ENCODE data around the gene MN1.

The MN1 gene

DNA sequence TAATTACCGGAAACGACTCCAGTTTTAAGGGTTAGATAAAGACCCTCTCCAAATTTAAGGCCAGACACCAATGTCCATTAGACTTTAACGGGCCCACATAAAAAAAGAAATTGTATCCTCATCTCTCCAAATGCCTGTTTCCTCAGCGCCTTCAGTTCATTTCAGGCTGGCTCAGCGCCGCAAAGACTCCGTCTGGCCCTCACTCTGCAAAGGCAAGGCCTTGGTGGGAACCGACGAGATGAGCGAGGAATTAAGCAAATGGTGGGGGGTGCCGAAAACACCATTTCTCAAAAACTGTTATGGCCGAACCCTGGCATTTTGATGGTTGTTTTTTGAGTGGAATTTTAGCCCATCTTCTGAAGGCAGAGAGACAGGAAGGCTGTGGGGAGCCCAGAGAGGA is 15.7 kb downstream of the MN1 start:
- DNase-seq (ENCODE audit: low read depth), result no peak

DNA sequence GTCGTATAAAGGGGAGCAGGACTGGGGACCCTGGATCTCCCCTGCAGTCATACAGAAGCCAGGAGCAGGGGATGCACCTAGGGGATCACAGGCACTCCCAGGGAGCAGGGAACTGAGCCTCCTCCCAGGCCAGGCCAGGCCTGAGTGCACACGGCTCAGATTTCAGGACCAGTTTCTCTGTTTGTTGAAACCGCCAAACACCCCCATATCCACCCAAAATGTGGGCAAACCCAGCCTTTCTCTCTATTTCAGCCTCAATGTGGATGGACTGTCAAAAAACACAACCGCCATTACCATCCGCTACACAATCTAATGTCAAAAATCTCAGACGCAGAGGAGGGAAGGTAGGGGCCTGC is 17.5 kb downstream of the MN1 start:
- no peak for DNase-seq (ENCODE audit: low read depth)

DNA sequence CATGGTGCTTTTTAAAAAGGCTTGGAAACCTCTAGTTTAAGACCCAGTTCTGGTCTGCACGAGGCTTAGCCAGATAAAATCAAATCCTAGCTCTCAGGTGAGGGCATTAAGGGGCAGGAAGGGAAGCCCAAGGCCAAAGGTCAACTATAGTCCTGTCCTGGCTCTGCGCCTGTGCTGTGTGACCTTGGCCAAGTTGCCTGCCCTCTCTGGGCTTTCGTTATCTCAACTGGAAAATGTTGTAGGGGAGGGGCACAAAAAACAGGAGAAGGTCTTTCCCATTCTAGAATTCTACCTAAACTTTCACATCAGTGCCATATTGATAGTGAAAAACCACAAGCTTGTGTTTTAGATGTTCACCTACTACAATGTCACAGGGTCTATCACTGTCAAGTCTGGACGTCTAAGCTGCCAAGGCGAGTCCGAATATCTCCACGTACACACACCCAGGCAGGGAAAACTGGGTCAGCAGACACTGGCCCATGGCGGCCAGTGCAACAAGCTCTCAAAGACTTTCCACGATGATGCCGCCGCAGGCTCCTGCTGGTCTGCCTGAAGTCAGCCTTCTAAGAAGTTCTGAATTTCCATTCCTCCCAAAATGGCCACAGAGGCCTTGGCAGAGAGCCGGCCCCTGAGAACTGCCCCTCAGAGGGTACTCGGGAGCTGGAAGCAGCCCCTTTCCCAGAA is 18.0 kb downstream of the MN1 start:
- DNase-seq (ENCODE audit: low read depth), result no peak

DNA sequence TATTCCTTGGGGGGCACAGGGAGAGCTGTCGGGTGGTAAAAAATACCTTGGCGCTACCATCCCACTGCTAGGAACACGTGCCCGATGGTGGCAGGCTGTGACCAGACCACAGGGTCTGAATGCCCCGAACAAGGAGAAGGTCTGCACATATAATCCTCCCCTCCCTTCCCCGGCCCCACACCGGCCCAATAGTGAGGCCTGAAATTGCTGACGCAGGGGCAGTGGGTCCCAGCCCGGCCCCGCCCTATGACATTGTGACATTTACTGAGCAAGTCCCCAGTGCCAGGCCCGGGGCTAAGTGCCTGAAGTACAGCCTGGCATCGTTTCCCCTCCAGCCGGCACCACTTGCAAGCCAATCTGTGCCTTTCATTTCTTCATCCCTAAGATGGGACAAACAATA is 19.5 kb downstream of the MN1 start:
- DNase-seq (ENCODE audit: low read depth), result no peak

DNA sequence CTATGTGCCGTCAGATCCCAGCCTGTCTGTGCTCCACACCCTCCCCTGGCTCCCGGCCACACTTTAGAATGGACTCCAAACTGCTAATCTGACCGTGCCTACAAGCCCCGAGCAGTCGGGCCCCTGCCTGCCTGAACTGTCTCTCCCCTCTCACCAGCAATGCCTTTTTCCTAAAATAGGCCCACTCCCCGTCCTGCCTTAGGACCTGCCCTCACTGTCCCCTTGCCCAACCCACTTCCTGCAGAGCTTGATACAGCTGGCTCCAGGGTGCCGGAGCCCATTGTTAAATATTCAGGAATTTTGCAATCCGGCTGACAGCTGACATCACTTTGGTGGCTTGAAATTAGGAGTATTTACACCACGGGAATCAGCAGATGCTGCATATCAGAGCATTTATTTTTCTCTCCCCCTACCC is 21.4 kb downstream of the MN1 start:
- DNase-seq (ENCODE audit: low read depth), result no peak

DNA sequence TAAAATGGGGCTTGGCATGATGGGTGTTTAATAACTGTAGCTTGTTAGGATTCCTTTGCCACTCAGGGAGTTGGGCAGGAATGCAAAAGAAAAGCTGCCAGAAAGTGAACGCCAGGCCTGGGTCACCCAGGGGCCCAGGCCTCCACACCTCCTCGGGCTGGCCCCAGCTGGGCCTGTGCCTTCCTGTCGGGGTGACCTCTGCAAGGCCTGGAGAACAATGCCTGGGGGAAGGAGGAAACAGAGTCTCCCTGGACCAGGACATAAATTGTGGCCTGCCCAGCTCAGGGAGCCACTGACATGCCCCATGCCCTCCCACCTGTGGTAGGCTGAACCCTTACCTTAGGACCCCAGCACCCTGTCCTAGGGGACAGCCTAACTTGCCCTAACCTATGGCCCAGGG is 21.9 kb downstream of the MN1 start:
- no peak for DNase-seq (ENCODE audit: low read depth)

DNA sequence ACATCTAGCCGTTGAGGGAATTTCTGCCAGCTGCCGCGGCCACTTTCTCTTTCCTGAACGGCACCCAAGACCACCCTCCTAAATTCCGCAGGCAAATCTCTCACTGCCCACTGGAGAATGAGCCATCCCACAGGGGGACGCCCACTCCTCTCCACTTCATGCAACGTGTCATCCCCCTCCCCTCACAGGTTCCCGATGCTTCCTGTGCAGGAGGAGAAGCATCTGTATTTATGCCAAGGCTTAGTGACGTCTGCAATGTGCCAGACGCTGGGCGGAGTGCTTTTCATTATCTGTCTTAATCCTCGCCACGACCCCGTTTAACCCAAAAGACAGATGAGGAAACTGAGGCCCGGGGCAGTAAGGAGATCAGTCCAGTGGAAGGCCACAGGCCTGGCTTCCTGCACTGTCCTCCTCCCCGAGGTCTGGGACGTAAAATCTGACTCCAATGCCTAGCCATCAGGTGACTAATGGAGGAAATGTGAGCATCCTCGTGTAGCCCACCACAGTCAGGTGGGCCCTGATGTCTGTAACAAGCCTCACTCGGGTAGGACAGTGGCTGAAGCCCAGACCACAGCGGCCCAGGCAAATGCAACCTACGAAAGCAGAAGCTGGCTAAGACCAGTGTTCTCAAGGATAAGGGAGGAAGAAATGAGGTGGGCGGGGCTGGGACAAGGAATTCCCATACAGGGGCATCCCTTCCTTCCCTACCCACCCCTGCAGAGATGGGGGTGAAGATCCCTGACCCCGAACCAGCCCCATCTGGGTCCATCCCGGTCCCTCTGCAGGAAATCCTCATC is 23.1 kb downstream of the MN1 start:
- no peak for DNase-seq (ENCODE audit: low read depth)

DNA sequence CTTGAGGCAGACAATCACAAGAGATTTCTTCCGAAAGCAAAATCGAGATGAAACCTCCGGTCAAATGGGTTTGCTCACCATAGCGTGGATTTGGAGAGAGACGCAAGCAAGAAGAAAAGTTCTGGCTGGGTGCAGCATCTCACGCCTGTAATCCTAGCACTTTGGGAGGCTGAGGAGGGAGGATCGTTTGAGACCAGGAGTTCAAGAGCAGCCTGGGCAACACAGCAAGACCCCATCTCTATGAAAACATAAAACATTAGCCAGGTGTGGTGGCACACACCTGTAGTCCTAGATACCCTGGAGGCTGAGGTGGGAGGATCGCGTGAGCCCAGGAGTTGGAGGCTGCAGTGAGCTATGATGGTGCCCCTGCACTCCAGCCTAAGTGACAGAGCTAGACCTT is 24.4 kb downstream of the MN1 start:
- DNase-seq (ENCODE audit: low read depth), result no peak

DNA sequence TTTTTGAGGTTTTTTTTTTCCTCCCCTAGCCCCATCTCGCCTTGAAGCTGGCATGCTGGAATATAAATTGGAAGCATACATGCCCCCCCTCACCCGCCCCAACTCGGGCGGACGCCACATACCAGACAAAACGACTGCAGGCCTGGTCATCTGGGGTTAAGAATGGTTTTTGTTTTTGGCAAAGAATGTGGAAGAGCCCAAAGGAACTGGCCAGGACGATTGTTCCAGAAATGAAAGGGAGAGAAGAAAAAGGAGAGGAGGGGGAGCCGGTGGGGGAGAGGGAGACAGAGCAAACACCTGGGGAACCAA is 25.0 kb downstream of the MN1 start:
- no peak for DNase-seq (ENCODE audit: low read depth)

DNA sequence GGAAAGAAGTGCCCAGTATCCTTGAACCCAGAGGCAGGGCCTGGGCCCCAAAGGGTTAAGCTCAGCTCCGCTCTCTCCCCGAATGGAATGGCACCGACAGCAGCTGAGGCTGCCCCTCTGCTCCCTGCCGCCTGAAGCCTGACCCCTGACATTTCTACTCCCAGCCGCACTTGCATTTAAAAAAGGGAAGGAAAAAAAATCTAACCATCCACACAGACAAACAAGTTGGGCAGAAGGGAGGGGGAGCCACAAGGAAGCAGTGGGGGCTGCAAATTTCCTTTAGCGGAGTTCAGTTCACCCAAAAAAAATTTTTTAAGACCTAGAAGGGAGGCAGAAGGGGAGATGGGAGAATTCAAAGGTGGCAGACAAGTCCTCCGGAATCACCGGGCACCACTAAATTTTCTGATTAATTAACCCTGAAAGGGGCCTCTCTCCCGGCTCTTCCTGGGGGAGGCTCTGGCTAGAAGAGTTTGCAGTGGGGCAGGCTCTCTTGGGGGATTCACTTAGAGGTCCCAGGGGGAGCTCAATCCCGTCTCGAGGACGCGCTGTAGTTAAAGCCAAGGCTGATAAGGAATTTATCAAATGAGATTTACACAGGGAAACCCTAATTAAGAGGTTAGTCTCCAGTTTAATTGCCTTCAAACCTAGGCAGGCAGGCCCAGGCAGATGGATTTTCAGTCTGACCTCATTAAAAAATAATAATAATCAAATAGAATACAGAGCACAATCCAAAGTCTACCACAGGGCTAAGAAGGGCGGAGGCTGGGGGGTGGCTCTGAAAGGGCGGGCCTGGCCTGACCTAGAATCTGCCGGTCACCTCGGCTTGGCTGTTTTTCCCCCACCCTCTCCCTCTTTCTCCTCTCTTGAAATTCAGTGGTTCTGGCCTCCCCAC is 25.6 kb downstream of the MN1 start:
- DNase-seq (ENCODE audit: low read depth), result no peak

DNA sequence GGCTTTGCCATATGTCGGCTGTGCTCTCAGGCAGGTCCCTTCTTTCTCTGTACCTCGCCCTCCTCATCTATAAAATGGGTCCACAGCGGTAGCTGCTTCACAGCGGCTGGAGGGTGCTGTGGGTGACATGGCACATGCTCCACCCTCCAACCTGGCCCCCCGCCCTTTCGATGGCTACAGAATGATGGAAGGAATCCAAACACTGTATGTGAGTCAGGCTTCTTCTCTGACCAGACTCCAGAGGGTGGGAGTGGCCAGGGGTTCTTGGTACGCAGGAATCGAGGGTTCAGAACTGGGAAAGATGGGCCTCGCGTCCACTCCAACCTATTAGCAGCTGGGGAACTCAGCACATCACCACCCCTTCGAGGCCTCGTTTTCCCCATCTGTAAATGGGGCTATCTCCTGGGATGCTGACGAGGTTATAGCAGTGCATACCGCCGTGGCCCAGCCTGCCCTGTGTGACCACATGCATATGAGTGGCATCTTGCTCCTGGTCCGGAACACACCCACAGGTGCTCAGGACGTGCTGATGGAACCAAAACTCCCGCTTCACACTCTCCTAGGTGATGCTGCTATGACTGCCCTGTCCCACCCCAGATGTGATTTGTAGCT is 26.4 kb downstream of the MN1 start:
- no peak for DNase-seq (ENCODE audit: low read depth)

DNA sequence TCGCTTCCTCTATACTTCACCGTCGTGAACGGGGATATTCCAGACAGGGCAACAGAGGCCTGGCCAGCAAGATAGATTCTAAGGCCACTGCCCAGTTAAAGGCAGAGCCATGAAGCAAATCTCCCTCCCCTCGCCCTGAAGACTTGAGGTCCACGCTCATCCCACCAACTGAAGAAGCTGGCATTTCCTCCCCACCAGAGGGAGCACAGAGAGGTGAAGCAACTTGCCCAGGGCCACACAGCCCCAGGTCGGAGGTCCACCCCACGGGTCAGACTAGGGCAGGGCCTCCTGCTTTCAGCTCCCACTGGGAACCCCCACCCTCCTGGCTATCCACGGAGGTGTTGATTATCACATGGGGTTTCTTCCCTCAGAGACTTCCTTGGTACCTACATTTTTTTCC is 27.4 kb downstream of the MN1 start:
- no peak for DNase-seq (ENCODE audit: low read depth)

DNA sequence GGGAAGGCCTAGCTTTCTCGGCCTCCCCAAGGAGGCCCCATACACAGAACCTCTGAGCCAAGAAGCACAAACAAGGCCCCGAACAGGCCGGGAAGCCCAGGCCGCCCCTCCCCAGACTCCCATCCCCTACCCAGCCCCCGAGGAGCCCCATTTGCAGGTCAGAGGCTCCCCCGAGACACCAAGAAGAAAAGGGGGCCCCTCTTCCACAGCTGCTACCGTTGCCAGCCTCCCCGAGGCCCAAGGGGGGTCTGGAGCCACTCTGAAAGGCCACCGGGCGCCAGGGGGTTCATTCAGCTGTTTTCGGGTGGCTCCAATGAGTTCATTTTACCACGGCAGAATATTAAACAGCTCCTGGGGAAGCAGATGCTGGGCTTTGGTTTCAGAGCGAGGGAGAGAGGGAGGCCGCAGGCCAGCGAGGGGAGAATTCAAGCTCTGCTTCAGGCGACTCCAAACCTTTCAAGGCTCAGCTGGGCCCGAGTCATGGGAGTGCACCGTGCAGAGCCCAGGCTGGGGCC is 28.5 kb downstream of the MN1 start:
- no peak for DNase-seq (ENCODE audit: low read depth)

DNA sequence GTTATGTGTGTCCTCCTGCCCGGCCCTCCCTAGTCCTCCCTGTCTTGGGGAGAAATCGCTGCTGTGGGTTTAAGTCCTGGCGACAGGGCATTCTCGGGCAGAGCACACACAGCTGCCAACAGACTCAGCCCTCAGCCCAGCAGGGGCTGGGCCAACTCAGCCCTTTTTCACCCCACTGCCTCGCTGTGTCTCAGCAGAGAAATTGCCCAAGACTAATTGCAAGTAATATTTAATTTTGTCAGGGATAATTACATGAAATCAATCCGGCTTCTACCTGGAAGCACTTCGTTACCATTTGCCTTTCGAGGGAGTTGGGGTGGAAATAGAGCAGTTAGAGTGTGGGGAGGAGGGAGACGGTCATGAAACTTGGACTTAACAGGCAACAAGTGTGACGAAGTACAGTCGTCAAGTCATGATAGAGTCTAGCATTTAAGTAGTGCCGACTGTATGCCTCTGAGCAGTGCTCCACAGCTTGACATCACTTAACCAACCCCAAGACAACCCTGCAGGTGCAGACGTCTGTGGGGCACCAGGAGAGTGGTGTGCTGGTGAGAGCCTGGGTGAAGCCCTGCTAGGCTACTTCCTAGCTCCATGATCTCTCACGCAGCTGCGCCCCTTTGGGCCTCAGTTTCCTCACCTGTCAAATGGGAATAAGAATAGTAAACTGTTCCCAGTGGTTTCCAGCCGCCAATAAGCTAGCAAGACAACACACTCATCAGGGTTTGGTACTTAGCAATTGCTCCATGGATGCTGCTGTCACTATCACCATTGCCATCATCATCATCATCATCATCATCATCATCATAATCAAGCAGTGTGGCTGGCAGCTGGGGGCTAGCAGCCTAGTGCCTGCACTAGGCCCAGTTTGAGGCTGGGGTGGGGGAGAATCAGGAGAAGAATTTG is 29.2 kb downstream of the MN1 start:
- DNase-seq (ENCODE audit: low read depth), result no peak

DNA sequence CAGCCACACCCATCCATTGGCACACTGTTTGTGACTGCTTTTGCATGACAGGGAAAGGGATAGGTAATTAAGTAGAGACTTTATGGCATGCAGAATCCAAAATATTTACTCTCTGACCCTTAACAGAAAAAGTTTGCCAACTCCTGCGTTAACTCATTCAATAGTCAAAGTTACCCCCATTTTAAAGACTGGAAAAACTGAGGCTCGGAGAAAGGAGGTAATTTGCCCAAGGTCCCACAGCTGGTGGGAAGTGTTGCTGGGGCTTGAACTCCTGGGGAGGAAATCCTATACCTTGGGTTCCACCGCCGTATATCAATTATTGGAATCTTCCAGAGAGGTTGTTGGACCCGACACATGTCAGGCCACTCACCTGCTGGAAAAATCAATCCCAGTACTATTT is 29.9 kb downstream of the MN1 start:
- no peak for DNase-seq (ENCODE audit: low read depth)

DNA sequence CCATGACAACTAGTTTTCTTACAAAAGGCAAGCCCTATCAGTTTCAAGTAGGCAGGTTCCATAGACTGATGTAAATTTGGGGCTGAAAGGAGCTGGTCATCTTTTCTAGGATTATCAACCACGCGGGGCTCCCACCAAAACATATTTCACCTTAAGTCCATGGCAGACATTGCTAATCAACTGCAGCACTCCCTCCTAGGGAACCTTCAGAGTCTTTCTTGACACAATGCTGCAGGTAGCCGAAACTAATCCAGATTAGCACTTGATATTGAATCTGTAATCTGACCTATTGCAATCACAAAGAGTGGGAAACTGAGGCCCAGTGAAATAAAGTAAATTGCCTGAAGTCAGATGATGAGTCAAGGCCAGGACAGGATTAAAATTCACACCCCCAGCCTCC is 32.5 kb downstream of the MN1 start:
- no peak for DNase-seq (ENCODE audit: low read depth)

DNA sequence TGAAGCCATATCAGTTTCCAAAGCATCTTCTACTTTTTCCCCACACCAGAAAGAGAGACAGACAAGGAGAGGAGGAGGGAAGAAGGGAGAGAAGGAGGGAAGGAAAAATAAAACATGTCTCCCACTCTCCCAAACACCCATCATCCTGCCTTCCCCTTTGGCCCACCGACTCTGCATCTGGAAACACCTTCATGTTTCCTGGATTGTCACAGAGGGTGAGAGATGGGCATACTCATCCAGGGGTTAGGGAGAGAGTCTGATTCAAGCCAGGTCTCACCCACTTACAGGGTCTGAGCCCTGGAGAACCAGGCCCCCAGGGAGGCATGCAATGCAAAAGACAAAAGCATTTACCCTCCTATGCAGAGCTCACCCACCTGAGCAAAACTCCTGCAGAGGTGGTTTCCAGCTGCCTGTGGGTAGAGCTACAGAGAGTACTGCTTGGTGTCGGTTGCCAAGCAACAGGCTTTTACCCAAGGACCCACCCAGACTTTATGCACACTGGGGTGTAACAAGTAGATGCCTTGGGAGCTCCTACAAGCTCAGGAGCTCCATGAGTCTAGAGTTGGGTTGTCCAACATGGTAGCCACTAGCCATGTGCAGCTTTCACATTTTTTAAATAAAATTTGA is 33.4 kb downstream of the MN1 start:
- no peak for DNase-seq (ENCODE audit: low read depth)

DNA sequence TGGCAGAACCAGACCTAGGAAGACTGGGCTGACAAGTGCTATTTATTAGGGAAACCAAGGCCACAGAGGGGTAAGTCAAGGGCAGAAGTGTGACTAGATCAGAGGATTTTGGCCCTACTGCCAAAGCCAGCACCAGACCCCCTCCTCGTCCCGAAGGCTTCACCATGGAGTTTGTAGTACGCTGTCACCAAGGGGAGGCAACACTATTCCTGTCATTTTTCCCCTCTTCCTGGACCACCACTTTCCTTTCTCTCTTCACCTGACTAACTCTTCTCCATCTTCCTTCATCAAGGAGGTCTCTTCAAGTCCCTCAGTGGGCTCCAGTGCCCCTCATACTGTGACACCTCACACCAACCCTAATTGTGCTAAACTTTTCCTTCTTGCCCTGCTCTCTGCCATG is 34.9 kb downstream of the MN1 start:
- DNase-seq (ENCODE audit: low read depth), result no peak

DNA sequence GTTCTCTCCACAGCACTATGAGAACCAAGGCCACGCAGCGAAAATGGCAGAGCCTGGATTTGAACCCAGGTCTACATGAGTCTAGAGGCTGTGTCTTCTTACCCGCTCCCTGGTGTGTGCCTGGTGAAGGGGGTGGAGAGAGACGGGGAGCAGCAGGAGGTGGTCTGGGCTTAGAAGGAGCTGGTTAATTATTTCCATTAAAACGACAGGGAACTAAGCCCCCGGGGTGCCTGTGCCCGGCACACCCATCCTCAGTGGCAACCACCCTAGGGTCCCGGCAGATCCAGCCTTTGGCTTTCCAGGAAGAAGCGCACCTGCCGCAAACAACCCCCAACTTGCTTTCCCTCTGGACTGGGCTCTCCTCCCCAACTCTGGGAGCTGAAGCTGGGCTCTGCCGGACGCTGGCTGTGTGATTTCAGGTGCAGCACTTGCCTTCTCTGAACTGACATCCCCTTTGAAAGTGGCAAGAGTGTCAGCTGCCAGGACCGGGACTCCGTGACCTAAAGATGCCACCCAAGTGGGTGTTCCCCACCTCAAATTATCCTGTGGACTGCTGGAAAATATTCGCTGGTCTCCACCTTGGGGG is 35.8 kb downstream of the MN1 start:
- no peak for DNase-seq (ENCODE audit: low read depth)

DNA sequence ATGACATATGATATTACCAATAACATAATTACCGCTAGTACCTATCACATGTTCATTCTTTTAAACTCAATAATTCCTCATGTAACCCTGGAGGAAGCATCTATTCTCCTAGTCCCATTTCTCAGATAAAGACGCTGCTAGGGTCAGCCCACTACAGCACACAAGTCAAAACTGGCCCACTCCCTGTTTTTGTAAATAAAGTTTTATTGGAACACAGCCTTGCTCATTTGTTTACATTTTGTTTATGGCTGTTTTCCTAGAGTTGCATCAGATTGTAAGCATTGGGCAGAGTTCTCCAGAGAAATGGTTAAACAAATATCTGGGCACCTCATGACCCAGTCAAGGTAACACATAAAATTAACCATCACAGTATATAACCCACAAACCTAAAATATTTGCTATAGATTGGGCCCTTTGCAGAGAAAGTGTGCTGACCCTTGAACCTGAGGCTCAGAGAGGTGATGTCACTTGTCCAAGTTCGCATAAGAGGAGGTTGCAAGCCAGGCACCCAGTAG is 36.8 kb downstream of the MN1 start:
- no peak for DNase-seq (ENCODE audit: low read depth)

Measured in iris pigment epithelial cell (primary cell).